Type B pancreatic cell (in vitro differentiated cells): ENCODE data around the gene SNCAIP. TPM values are rescaled to one million over a fixed set of nuclear protein-coding genes. Genes with fewer than 3 reads are reported as not detected.
A peak's percentile ranks its signal among the peaks of the same experiment; 100 is the strongest.

Experiments
- DNase-seq: peaks from one replicate; pipeline ENCODE4 v3.0.0; 2021; ENCODE audit warnings: mixed read lengths; ENCODE audit not compliant: unreplicated experiment; ENCODE audit errors: extremely low spot score
- H3K27ac Mint-ChIP-seq: 2 replicates; pipeline ENCODE4 v1.8.0; 2021; ENCODE audit warnings: mild to moderate bottlenecking, mixed read lengths
- H3K27me3 Mint-ChIP-seq: 2 replicates; pipeline ENCODE4 v1.8.0; 2021; ENCODE audit warnings: mixed read lengths
- H3K36me3 Mint-ChIP-seq: 2 replicates; pipeline ENCODE4 v1.8.0; 2021; ENCODE audit warnings: mixed read lengths
- H3K4me1 Mint-ChIP-seq: one replicate; pipeline ENCODE4 v1.8.0; 2021; ENCODE audit warnings: mixed read lengths; ENCODE audit not compliant: unreplicated experiment
- H3K4me3 Mint-ChIP-seq: 2 replicates; pipeline ENCODE4 v1.8.0; 2021; ENCODE audit warnings: mild to moderate bottlenecking, mixed read lengths
- H3K9me3 Mint-ChIP-seq: 2 replicates; pipeline ENCODE4 v1.8.0; 2021; ENCODE audit warnings: mixed read lengths
- total RNA-seq: library from RNA; stranded (reverse); gene quantifications from 2 replicates; pipeline ENCODE4 v1.2.1, GENCODE V29; 2021; ENCODE audit warnings: low replicate concordance
- TF ChIP-seq, protein P1 (sequence below): fragments of 200-600 bp; sonication (generic); conservative IDR thresholded peaks from 2 replicates; pipeline ENCODE4 v1.5.0; 2021; ENCODE audit warnings: antibody characterized with exemption, mild to moderate bottlenecking

SNCAIP gene
- total RNA-seq, 1 donor from 2014 or later: 31.6 TPM

DNA sequence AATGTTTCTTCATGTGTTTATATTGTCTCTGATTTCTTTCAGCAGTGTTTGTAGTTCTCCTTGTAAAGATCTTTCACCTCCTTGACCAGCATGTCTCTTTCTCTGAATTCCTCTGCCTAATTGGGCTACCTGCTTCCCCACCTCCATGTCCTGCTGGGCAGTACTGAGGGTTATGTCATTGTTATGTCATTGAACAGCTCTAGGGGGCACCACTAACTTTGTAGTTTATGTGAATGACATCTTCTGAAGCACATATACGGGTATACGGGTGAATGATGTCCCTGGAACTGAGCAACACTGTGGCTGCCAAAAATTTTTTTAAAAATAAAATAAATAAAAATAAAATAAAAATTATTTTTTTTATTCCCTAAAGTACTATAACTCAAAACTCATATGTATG, 16.9 kb upstream of the SNCAIP start:
- TF ChIP-seq, protein P1, sequence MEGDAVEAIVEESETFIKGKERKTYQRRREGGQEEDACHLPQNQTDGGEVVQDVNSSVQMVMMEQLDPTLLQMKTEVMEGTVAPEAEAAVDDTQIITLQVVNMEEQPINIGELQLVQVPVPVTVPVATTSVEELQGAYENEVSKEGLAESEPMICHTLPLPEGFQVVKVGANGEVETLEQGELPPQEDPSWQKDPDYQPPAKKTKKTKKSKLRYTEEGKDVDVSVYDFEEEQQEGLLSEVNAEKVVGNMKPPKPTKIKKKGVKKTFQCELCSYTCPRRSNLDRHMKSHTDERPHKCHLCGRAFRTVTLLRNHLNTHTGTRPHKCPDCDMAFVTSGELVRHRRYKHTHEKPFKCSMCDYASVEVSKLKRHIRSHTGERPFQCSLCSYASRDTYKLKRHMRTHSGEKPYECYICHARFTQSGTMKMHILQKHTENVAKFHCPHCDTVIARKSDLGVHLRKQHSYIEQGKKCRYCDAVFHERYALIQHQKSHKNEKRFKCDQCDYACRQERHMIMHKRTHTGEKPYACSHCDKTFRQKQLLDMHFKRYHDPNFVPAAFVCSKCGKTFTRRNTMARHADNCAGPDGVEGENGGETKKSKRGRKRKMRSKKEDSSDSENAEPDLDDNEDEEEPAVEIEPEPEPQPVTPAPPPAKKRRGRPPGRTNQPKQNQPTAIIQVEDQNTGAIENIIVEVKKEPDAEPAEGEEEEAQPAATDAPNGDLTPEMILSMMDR: peak; percentile 54
- Mint-ChIP-seq H3K27ac (no peak overlapping the region), H3K27me3 (no peaks in the 10 kb centered on the region), H3K36me3 (no peaks in the 10 kb centered on the region), H3K9me3 (no peaks in the 10 kb centered on the region), H3K4me3 (no peak overlapping the region), H3K4me1 (peaks cover 18% of the 10 kb centered on the region)
- no peak for DNase-seq

DNA sequence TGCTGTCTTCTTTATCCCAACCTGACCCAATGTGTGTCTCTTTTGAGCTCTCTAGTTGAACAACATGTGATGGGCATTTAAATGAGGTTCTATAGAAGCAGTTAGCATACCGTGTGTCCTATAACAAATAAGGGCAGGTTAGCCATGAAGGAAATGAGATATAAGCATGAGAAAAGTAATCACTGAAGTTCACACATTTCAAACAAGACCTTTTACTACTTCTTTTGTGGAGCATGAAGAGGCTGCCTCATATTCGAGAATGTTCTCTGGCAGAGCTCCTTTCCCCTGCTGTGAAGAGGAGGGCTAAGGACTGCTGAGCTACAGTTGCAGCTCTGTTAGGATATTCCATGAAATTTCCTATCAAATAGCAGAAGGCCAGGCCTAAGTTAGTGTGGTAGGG, 15.2 kb upstream of the SNCAIP start:
- Mint-ChIP-seq H3K4me3 (no peak overlapping the region), H3K9me3 (no peaks in the 10 kb centered on the region), H3K27me3 (no peaks in the 10 kb centered on the region), H3K36me3 (no peaks in the 10 kb centered on the region), H3K27ac (no peak overlapping the region), H3K4me1 (peaks cover 21% of the 10 kb centered on the region)
- TF ChIP-seq, protein P1: no peak
- DNase-seq: no peak

DNA sequence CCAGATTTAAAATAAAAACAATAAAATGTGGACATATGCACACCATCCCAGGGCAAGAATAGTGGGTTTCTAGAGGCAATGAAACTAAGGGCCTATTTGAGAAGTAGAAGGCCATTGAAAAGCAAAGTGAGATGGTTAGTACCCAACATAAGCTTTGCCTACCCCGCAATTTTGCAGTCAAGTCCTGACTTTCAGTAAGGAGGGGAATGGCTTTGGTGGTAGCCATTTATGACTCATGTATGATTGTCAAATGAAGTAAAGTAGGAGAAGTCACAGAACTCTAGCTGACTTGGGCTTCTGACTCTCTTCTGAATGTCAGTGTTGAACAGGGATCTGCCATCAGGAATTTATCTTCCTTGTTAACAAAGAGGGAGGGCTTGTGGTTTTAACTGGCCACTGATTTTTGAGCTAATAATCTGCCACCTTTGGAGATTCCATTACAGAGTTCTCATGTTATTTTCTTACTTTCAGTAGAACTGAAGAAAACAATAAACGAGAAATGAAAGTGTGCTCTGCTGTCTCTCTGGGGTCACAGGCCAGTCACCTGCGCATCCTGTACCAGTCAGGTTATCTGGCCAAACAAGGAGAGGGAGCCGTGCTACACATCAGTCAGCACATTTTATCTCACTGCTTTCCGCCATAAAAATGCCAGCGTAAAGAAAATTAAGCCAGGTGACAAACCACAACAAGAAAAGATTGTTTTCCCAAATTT, 14.3 kb upstream of the SNCAIP start:
- TF ChIP-seq, protein P1: no peak
- Mint-ChIP-seq H3K4me1 (peaks cover 16% of the 10 kb centered on the region), H3K27ac (no peak overlapping the region), H3K27me3 (no peaks in the 10 kb centered on the region), H3K36me3 (no peaks in the 10 kb centered on the region), H3K4me3 (no peak overlapping the region), H3K9me3 (no peaks in the 10 kb centered on the region)
- no peak for DNase-seq

DNA sequence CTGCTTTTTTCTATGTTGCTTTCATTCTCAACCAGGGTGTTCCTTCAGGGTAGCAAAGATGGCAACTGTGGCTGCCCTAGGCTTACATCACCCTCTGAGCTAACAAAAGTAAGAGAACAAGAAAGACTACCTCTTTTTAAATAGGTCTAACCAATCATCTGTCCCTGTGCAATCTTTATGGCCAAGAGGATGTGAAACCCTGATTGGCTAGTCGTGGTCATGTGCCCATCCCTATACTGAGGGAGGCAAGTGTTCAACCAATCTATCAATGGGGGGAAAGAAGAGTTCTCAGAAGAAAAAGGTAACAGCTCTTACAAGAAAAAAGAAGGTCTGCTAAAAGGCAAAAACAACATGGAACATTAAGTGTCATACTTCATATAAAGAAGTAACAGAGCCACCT, 11.7 kb upstream of the SNCAIP start:
- H3K36me3 Mint-ChIP-seq: no peaks in the 10 kb centered on the region

DNA sequence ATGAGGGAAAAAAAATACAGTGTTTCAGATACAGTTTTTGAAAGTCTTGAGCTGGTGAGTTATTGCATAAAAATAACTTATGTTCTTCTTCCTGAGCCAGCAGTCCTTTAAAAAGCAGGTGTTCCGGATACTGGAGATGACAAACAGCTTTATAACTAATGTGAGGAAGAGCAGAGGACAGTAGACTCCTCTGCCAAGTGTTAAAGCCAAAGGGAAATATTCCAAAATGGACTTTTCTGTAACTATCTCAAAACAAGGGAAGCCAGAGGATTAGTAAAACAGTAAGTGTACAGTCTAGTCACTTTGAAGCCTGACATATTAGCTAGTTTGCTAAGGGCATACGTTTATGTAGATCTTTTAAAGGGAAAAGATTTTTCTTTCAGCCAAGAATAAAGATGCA, 11.0 kb upstream of the SNCAIP start:
- Mint-ChIP-seq H3K4me3 (no peak overlapping the region), H3K9me3 (no peaks in the 10 kb centered on the region), H3K4me1 (peaks cover 16% of the 10 kb centered on the region), H3K36me3 (no peaks in the 10 kb centered on the region), H3K27ac (no peak overlapping the region), H3K27me3 (no peaks in the 10 kb centered on the region)
- DNase-seq: no peak
- TF ChIP-seq, protein P1: no peak

More for the DNA sequence above, 11.7 kb upstream of the SNCAIP start:
- Mint-ChIP-seq H3K9me3 (no peaks in the 10 kb centered on the region), H3K4me1 (peaks cover 16% of the 10 kb centered on the region), H3K4me3 (no peak overlapping the region), H3K27ac (no peak overlapping the region), H3K27me3 (no peaks in the 10 kb centered on the region)
- DNase-seq: no peak
- TF ChIP-seq, protein P1: no peak
